ENCODE data around the gene CCDC69.
"Not testable (repeated sequence)": the region's sequence is repeated elsewhere in the genome, so short reads cannot be mapped to it uniquely, and the experiment has no call there.

The CCDC69 gene

GRCh38 chr5:151244206-151244605 lies 20.3 kb upstream of the CCDC69 start:
- DNase-seq, result no peak

DNA sequence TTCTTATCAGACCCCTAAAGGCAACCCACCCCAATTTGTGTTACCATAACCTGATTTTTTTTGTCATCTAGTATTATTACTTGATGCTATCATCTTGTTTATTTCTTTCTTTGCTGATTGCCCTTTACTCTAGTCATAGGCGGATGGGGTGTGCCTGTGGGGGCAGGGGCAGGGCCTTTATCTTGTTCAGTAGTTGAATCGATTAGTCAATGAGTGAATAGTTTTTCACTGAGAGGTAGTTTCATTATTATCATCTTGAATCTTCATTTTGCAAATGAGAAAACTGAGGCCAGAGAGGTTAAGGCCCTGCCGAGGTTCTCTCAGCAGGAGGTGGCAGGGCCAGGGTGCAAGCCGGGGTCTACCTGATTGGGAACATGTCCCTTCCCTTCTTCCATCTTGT lies 19.7 kb upstream of the CCDC69 start:
- no peak for DNase-seq

DNA sequence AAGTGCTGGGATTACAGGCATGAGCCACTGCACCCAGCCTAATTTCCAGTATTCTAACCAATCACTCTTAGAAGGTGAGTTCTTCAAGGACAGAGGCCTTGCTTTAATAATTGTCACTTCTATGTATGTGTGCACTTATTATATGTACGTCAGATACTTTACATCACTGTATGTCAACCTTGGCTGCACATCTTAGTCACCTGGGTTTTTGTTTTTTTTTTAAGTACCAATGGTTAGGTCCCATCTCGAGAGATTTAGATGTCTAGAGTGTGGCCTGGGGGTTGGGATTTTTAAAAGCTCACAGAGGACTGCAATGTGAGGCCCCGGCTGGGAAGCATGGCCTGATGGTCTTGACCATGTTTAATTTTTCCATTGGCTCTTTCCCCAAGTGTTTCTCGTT lies 19.2 kb upstream of the CCDC69 start:
- no peak for DNase-seq

- no peak for DNase-seq
Observed at GRCh38 chr5:151240924-151241635, 17.2 kb upstream of the CCDC69 start.

- not testable (repeated sequence) for DNase-seq
Observed at GRCh38 chr5:151240268-151240835, 16.5 kb upstream of the CCDC69 start.

GRCh38 chr5:151239237-151239861 lies 15.5 kb upstream of the CCDC69 start:
- DNase-seq, result no peak

GRCh38 chr5:151238303-151238741 lies 14.4 kb upstream of the CCDC69 start:
- no peak for DNase-seq

GRCh38 chr5:151237685-151238084 lies 13.8 kb upstream of the CCDC69 start:
- DNase-seq, result no peak

DNA sequence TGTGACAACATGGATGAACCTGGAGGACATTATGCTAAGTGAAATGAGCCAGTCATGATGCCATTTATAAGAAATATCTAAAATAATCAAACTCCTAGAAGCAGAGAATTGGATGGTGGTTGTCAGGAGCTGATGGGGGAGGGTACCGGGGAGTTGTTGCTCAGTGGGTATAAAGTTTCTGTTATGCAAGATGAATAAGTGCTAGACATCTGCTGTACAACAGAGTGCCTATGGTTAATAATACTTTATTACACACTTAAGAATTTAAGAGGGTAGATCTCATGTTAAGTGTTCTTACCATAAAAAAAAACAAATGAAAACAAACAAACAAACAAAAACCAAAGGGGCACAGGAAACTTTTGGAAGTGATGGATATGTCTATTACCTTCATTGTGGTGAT lies 13.0 kb upstream of the CCDC69 start:
- no peak for DNase-seq

DNA sequence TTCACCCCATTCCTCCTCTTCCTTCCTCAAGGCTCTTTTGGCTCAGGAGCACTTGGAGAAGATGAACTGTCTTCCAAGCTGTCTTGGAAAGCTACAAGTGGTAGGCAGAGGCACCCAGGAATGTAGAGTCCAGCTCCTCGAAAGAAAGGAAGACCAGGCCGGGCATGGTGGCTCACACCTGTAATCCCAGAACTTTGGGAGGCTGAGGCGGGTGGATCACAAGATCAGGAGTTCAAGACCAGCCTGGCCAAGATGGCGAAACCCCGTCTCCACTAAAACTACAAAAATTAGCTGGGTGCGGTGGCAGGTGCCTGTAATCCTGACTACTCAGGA lies 11.3 kb upstream of the CCDC69 start:
- not testable (repeated sequence) for DNase-seq

- DNase-seq, result no peak
Observed at GRCh38 chr5:151234476-151235238, 10.8 kb upstream of the CCDC69 start.

- no peak for DNase-seq
Observed at GRCh38 chr5:151233616-151234085, 9.8 kb upstream of the CCDC69 start.

DNA sequence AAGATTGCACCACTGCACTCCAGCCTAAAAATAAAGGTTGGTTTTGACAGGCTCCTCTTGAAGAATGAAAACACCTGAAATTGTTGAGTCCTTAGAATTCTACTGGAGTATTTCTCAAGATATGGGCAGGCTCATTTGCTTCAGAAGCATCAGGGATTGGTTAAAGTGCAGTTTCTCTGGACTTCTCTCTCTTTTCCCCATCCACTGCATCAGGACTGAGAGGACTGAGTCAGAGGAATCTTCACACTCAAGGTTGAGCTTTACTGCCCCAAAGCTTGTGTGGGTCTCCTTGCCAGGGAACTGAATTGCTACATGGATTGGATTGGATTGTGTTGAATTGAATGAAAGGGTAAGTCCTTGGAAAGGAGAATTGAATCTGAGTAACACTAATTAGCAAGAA lies 7.5 kb upstream of the CCDC69 start:
- no peak for DNase-seq

- no peak for DNase-seq
Observed at GRCh38 chr5:151230048-151230680, 6.3 kb upstream of the CCDC69 start.

GRCh38 chr5:151228986-151229385 lies 5.1 kb upstream of the CCDC69 start:
- no peak for DNase-seq

DNA sequence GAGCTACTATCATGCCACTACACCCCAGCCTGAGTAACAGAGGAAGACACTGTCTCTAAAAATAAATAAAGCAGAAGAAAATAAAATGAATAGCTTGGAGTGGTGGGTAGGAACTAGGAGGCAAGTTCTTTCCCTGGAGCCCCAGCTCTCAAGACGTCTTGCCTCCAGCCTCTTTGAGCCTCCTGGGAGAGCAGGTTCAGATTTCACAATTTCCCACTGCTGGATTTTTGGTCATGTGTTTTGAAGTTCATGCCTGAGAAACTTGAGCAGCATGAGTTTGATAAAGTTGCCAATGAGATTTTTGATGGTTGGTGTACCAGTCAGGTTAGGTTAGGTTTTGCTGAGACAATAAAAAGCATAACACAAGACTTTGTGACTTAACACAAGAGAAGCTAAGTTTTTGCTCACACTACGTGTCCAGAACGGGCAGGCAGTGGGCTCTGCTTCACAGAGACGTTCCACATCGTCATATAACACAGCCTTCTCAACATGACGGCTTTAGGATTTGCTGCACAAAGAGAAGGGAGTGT lies 4.1 kb upstream of the CCDC69 start:
- DNase-seq, result no peak

DNA sequence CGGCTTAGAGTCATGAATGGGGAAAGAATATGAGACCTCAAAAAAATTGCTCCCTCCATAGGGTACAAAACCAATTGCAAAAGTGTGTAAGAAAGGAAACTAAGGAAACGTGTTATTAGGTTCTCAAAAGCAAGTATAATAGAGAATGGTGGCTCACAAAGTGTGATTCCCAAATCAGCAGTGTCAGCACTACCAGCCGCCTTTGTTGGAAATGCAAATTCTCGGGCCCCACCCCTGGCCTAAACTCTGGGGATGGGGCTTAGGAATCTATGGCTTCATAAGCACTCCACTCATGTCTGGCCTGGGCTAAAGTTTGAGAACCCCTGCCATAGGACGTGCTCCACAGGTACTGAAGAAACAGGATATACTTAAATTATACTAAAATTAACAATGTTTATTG lies 1.6 kb upstream of the CCDC69 start:
- DNase-seq, result no peak

- DNase-seq, result no peak
Observed at GRCh38 chr5:151225071-151225470, 1.2 kb upstream of the CCDC69 start.

DNA sequence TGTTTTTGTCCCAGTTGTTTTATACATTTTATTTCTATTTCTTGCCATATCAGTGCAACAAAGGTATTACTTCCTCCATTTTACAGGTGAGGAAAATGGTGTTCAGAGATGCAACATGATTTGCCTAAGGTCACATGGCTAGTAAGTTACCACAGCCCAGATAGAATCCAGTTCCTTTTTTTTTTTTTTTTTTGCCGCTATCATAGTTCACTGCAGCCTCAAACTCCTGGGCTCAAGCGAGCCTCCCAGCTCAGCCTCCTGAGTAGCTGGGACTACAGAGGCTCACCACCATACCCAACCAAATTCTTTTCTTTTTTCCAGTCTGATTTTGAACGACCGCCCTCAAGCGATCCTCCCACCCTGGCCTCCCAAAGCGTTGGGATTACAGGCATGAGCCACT lies 480 bp upstream of the CCDC69 start:
- DNase-seq, result no peak

GRCh38 chr5:151222790-151223446 lies 974 bp downstream of the CCDC69 start:
- DNase-seq, result no peak

DNA sequence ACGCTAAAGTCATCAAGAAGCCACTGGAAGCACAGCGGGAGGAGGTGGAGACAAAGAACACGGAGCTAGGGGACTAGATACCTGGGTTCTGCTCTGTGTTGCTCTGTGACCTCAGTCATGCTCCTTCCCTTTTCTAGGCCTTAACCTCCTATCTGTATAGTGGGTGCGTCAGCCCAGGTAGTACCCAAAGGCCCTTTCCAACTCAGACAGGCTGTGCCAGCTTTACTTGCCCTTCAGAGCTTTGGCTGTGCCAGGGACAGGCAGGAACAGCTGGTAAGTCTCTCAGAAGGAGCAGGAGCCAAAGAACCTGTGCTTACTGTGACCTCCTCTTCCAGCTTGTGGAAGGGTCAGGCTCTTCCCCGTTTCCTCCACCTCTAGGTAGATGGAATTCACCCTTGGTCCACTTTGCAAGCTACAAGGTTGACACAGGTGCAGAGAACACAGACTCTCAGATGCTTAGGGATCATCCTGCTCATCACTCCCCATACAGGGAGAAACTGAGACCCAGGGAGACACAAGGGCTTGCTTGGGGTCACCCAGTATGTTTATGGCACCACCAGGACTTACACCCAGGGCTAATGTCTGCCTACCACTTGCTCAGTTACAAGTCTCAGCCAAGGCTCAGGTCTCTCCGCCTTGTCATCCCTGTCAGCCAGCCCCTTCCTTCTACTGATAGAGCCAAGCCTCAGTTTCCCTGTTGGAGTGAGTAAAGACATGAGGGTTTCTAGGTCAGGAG lies 1.7 kb downstream of the CCDC69 start:
- no peak for DNase-seq

DNA sequence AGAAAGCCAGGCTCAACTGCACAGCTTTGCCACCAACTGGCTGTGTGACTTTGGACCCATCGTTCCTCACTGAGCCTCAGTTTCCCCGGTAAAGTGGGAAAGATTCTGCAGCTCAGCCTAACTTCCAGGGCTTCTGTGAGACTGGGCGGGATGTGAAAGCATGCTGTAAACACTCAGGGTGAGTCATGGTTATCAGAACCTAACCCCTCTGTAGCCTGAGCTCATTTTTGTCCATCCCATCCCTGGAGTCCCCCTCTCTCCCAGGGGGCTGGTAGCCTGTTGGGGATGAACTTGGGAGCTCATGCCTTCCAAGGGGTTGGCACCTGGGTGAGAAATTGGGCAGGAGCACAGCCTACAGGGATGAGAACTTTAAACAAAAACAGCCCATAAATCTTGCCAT lies 2.3 kb downstream of the CCDC69 start:
- DNase-seq, result no peak
